Endothelial cell of umbilical vein (primary cell): ENCODE results near the gene CDC42SE2. TPM values are rescaled to one million over a fixed set of nuclear protein-coding genes. Genes with fewer than 3 reads are reported as not detected.

ENCODE experiments used
- BruUV-seq: library from RNA; stranded (reverse); fragments of 400-500 nt; replicated peaks from 2 replicates; lab custom pipeline; 2021; lab: Mats Ljungman, UMichigan
- CTCF ChIA-PET: fragments of 300-600, 350-600 bp; sonication (Branson Sonifier 250); formaldehyde crosslinking; loops from one replicate; lab custom pipeline; 2021; ENCODE audit warnings: antibody characterized with exemption, inconsistent platforms; lab: Charles Lee
- POLR2A ChIA-PET: fragments of 300-600, 350-600 bp; sonication (Branson Sonifier 250); formaldehyde crosslinking; loops from one replicate; lab custom pipeline; 2021; ENCODE audit warnings: antibody characterized with exemption, inconsistent platforms; lab: Charles Lee
- DNase-seq: peaks from one replicate; pipeline ENCODE4 v3.0.0-alpha.2; 2011; ENCODE audit warnings: low read depth, low spot score
- FAIRE-seq: peaks from 2 replicates; lab custom pipeline; 2011; peaks lifted over from hg19 to GRCh38; lab: Jason Lieb, UNC
- H2AFZ ChIP-seq: 2 replicates; pipeline ENCODE4 v1.6.0; 2012; ENCODE audit warnings: low read depth, low read length, control low read depth, inconsistent platforms
- H3K27ac ChIP-seq: 2 replicates; pipeline ENCODE4 v1.5.1; 2011; ENCODE audit warnings: low read depth, mild to moderate bottlenecking, control low read depth, low read length, moderate library complexity; ENCODE audit not compliant: insufficient read depth
- H3K27me3 ChIP-seq, 2 experiments: 2 replicates each; pipeline versions ENCODE4 v1.6.0 to v1.6.1; 2011; ENCODE audit warnings: low read length in 2 of 2, mixed read lengths in 1 of 2; ENCODE audit not compliant: control insufficient read depth in 2 of 2, insufficient read depth in 2 of 2
- H3K36me3 ChIP-seq, 2 experiments: 2 replicates in 1 of 2; 3 replicates in 1 of 2; pipeline ENCODE4 v1.5.1; 2011; ENCODE audit warnings: low read length in 2 of 2, mild to moderate bottlenecking in 1 of 2, moderate library complexity in 1 of 2; ENCODE audit not compliant: control insufficient read depth in 2 of 2, insufficient read depth in 2 of 2; ENCODE audit errors: extremely low read depth in 1 of 2
- H3K4me1 ChIP-seq: 3 replicates; pipeline ENCODE4 v1.5.1; 2011; ENCODE audit warnings: mild to moderate bottlenecking, low read length; ENCODE audit not compliant: control insufficient read depth, insufficient read depth; ENCODE audit errors: extremely low read depth
- H3K4me2 ChIP-seq: 2 replicates; pipeline ENCODE4 v1.6.1; 2011; ENCODE audit warnings: low read length, control low read depth, mixed read lengths; ENCODE audit not compliant: insufficient read depth
- H3K4me3 ChIP-seq, 3 experiments: fragments of 200-600 bp in 1 of 3; sonication (generic), shearing (Covaris generic) in 1 of 3; replicated peaks in 1 of 3; 2 replicates each; pipeline ENCODE4 v1.5.1; 2011 to 2016; ENCODE audit warnings: control low read depth in 3 of 3, low read length in 3 of 3, mild to moderate bottlenecking in 2 of 3, inconsistent platforms in 1 of 3, low read depth in 1 of 3, moderate library complexity in 1 of 3; ENCODE audit not compliant: insufficient read depth in 1 of 3
- H3K79me2 ChIP-seq: 2 replicates; pipeline ENCODE4 v1.6.0; 2012; ENCODE audit warnings: low read length, inconsistent platforms; ENCODE audit not compliant: control insufficient read depth, insufficient read depth
- H3K9ac ChIP-seq: replicated peaks from 2 replicates; pipeline ENCODE3; 2011; ENCODE audit warnings: low read length, control low read depth; ENCODE audit not compliant: insufficient read depth; ENCODE audit errors: extremely low read depth
- H3K9me1 ChIP-seq: replicated peaks from 3 replicates; pipeline ENCODE4 v1.6.0; 2011; ENCODE audit warnings: mild to moderate bottlenecking, low read length; ENCODE audit not compliant: control insufficient read depth, insufficient read depth; ENCODE audit errors: extremely low read depth
- H3K9me3 ChIP-seq: replicated peaks from 2 replicates; pipeline ENCODE4 v1.5.1; 2012; ENCODE audit warnings: low read length, inconsistent platforms; ENCODE audit not compliant: control insufficient read depth, insufficient read depth
- H4K20me1 ChIP-seq: replicated peaks from 2 replicates; pipeline ENCODE3; 2011; ENCODE audit warnings: mild to moderate bottlenecking, low read length; ENCODE audit not compliant: control insufficient read depth, insufficient read depth; ENCODE audit errors: extremely low read depth
- EZH2 ChIP-seq: IDR thresholded peaks from 2 replicates; pipeline ENCODE4 v1.6.1; 2012; ENCODE audit warnings: borderline replicate concordance, low read depth, mild to moderate bottlenecking, moderate library complexity, low read length, inconsistent platforms; ENCODE audit not compliant: severe bottlenecking
- FOS ChIP-seq: IDR thresholded peaks from 2 replicates; pipeline ENCODE4 v1.6.1; 2011; ENCODE audit warnings: mild to moderate bottlenecking, low read length, moderate library complexity, borderline replicate concordance; ENCODE audit not compliant: insufficient read depth
- GATA2 ChIP-seq: IDR thresholded peaks from 2 replicates; pipeline ENCODE4 v1.7.0; 2011; ENCODE audit warnings: low read depth, mild to moderate bottlenecking, moderate library complexity, mixed read lengths, low read length; ENCODE audit not compliant: insufficient read length, insufficient read depth
- JUN ChIP-seq: IDR thresholded peaks from 2 replicates; pipeline ENCODE4 v1.6.1; 2011; ENCODE audit warnings: borderline replicate concordance, low read depth; ENCODE audit not compliant: insufficient read length, insufficient read depth
- MYC ChIP-seq: IDR thresholded peaks from one replicate; pipeline ENCODE4 v1.6.1; 2011; ENCODE audit warnings: mild to moderate bottlenecking, low read depth, low read length
- POLR2A ChIP-seq: IDR thresholded peaks from 2 replicates; pipeline ENCODE4 v1.6.1; 2012; ENCODE audit warnings: low read depth, mild to moderate bottlenecking, control low read depth, low read length
- POLR2AphosphoS5 ChIP-seq: IDR thresholded peaks from 2 replicates; pipeline ENCODE4 v1.6.1; 2012; ENCODE audit warnings: low read depth, mild to moderate bottlenecking, control low read depth, low read length, moderate library complexity; ENCODE audit not compliant: insufficient read depth
- dilution Hi-C: fragments of 300-500 bp; cut with MboI; formaldehyde crosslinking; loops from one replicate; pipeline ENCODE4 v1.15.0; 2019; ENCODE audit warnings: low sequenced_read_pairs; ENCODE audit not compliant: extremely low pct_ligation_motif_present
- intact Hi-C: fragments of 100-400 bp; cut with micrococcal nuclease; formaldehyde crosslinking; loops from one replicate; pipeline ENCODE4 v1.10.0; 2022
- polyA plus RNA-seq, 4 experiments: library from polyadenylated mRNA; depleted of rRNA in 3 of 4; stranded (reverse) in 3 of 4; unstranded in 1 of 4; fragments of >200 nt; gene quantifications; 2 replicates each; pipeline versions ENCODE4 v1.2.1 to v1.2.3, GENCODE V29; 2011 to 2012; ENCODE audit warnings: missing spikeins in 1 of 4
- total RNA-seq: library from RNA; stranded (reverse); gene quantifications from 2 replicates; pipeline ENCODE4 v1.2.3, GENCODE V29; 2021
- TF ChIP-seq, protein P1 (sequence below): IDR thresholded peaks from 2 replicates; pipeline ENCODE4 v1.6.1; 2011; ENCODE audit not compliant: insufficient read depth, insufficient read length
- TF ChIP-seq, protein P2 (sequence below), 2 donors: IDR thresholded peaks; 1 replicate in 1 of 2; 2 replicates in 1 of 2; pipeline ENCODE4 v1.5.1; 2011; ENCODE audit warnings: low read length in 2 of 2, mild to moderate bottlenecking in 2 of 2, moderate library complexity in 2 of 2, control low read depth in 1 of 2, inconsistent platforms in 1 of 2, low read depth in 1 of 2; ENCODE audit not compliant: insufficient read depth in 1 of 2; ENCODE audit errors: extremely low read depth in 1 of 2

The CDC42SE2 gene
- total and polyA plus RNA-seq, 2 donors (not counting 3 experiments of a cell fraction or from before 2014, with no cell fraction given) = 14.7 to 21.9 TPM

DNA sequence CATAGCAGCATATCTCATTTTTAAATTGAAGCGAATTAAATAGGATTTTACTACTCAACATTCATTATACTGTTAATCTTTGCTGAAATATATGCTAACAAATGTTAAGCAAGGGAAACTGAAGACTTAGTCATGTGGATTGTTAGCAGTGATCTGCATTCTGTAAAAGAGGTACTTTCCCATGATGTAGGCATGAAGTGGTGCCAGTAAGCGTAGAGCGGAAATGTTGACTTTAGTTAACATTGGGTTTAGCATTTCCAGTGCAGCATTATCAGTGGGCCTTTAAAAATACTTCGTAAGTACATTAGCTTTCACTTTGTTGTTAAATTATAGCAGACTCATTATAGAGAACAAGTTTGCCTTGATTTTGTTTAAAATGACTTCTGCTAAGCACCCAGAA lies 130.3 kb downstream of the CDC42SE2 start:
- peak; percentile 44 for FAIRE-seq
- intact Hi-C loops (no loop called here), dilution Hi-C loops (no loop called here)
- peak; percentile 85 for DNase-seq
- H3K27me3 ChIP-seq = no peaks in the 10 kb centered on the region
- H3K4me3 ChIP-seq = no peak overlapping the region
- no peak for TF ChIP-seq JUN
- no peak for TF ChIP-seq POLR2A
- TF ChIP-seq, protein P1, sequence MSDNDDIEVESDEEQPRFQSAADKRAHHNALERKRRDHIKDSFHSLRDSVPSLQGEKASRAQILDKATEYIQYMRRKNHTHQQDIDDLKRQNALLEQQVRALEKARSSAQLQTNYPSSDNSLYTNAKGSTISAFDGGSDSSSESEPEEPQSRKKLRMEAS = no peak
- no peak for TF ChIP-seq POLR2AphosphoS5
- no peak for TF ChIP-seq EZH2
- no peak for TF ChIP-seq MYC
- no peak for TF ChIP-seq GATA2
- TF ChIP-seq, protein P2, sequence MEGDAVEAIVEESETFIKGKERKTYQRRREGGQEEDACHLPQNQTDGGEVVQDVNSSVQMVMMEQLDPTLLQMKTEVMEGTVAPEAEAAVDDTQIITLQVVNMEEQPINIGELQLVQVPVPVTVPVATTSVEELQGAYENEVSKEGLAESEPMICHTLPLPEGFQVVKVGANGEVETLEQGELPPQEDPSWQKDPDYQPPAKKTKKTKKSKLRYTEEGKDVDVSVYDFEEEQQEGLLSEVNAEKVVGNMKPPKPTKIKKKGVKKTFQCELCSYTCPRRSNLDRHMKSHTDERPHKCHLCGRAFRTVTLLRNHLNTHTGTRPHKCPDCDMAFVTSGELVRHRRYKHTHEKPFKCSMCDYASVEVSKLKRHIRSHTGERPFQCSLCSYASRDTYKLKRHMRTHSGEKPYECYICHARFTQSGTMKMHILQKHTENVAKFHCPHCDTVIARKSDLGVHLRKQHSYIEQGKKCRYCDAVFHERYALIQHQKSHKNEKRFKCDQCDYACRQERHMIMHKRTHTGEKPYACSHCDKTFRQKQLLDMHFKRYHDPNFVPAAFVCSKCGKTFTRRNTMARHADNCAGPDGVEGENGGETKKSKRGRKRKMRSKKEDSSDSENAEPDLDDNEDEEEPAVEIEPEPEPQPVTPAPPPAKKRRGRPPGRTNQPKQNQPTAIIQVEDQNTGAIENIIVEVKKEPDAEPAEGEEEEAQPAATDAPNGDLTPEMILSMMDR (IDR thresholded peaks at IDR 0.05; ENCODE audit: extremely low read depth in 1 of 2, insufficient read depth in 1 of 2, low read depth in 1 of 2, low read length in 2 of 2) = no peak
- no peak for TF ChIP-seq FOS
- TSS peak; percentile 10 for BruUV-seq
- H3K27ac ChIP-seq = peak overlapping the region; percentile 35
- H2AFZ ChIP-seq = no peak overlapping the region
- CTCF ChIA-PET = no interaction called here
- H3K9ac ChIP-seq = no peak overlapping the region
- peaks cover 4% of the 10 kb centered on the region for H3K4me1 ChIP-seq
- H3K36me3 ChIP-seq = peaks cover 6% of the 10 kb centered on the region in 2 experiments
- no peak overlapping the region for H3K4me2 ChIP-seq
- no peaks in the 10 kb centered on the region for H3K9me3 ChIP-seq
- no peaks in the 10 kb centered on the region for H3K79me2 ChIP-seq
- H4K20me1 ChIP-seq = no peaks in the 10 kb centered on the region
- H3K9me1 ChIP-seq = no peaks in the 10 kb centered on the region
- POLR2A ChIA-PET = no interaction called here
